Measurements from ENCODE around the gene LGR4. TPM values are rescaled to one million over a fixed set of nuclear protein-coding genes. Genes with fewer than 3 reads are reported as not detected.
A peak's percentile ranks its signal among the peaks of the same experiment; 100 is the strongest.

The LGR4 gene
- total RNA-seq, 1 donor from 2014 or later = 36.2 TPM

DNA sequence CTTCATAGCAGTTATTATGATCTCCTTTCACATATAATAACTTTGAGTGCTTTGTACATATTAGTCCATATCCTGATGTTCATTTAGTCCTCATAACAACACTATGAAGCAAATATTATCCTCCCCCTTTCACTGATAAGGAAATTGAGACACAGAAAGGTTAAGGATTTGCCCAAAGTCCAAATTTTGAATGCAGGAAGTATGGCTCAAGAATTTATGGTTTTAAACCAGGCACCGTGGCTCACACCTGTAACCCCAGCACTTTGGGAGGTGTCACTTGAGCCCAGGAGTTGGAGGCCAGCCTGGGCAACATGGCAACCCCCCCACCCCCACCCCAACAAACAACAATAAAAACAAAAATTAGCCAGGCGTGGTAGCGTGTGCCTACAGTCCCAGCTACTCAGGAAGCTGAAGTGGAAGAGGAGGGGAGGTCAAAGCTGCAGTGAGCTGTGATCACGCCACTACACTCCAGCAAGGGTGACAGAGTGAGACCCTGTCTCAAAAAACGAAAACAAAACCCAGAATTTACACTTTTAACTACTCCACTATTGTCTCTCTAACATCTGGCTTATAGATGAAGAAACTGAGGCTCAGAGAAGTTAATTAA lies 118.1 kb downstream of the LGR4 start:
- Mint-ChIP-seq H3K9me3 (ENCODE audit: low read depth) (no peaks in the 10 kb centered on the region), H3K27me3 (ENCODE audit: low read depth) (no peaks in the 10 kb centered on the region), H3K4me3 (ENCODE audit: unreplicated experiment) (no peak overlapping the region), H3K4me1 (ENCODE audit: low read depth) (peaks cover 35% of the 10 kb centered on the region), H3K27ac (ENCODE audit: unreplicated experiment) (no peak overlapping the region), H3K36me3 (ENCODE audit: low read depth) (peaks cover 2% of the 10 kb centered on the region)
- no peak for DNase-seq (ENCODE audit: low spot score)
- TF ChIP-seq, protein P1, sequence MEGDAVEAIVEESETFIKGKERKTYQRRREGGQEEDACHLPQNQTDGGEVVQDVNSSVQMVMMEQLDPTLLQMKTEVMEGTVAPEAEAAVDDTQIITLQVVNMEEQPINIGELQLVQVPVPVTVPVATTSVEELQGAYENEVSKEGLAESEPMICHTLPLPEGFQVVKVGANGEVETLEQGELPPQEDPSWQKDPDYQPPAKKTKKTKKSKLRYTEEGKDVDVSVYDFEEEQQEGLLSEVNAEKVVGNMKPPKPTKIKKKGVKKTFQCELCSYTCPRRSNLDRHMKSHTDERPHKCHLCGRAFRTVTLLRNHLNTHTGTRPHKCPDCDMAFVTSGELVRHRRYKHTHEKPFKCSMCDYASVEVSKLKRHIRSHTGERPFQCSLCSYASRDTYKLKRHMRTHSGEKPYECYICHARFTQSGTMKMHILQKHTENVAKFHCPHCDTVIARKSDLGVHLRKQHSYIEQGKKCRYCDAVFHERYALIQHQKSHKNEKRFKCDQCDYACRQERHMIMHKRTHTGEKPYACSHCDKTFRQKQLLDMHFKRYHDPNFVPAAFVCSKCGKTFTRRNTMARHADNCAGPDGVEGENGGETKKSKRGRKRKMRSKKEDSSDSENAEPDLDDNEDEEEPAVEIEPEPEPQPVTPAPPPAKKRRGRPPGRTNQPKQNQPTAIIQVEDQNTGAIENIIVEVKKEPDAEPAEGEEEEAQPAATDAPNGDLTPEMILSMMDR (IDR thresholded peaks at IDR 0.05) = no peak

DNA sequence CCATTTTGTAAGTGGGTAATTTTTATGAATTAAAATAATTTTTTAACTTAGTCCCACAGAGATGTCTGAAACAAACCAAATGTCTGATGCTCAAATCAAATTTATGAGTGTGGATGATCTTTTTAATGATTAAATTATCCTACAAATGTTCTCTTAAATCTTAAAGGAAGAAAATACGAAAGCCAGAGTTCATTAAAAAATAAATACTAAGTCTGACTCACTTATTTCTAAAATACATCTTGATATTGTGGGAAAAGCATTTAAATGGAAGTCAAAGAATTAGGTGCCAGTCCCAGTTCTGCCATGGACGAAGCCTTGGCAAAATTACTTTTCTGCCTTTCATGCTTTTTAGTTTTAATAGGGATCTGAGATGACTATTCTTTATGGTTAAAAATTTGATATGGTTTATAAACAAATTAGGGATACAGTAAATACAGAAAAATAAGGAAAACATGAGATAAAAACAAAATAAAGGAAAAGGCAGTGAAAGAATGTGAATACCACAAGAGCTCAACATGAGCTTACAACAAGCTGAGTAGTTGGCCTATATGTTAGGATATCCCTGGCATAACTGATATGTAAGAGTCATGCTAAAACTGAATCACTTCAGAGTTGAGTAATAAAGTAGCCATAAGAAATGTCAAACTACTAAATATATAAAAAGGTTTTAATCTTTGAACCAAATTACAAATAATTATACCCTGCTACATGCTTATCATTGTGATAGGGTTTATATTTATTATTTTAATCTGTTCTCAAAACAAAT lies 118.8 kb downstream of the LGR4 start:
- DNase-seq (ENCODE audit: low spot score) = no peak
- peaks cover 38% of the 10 kb centered on the region for H3K4me1 Mint-ChIP-seq (ENCODE audit: low read depth)
- H3K27ac Mint-ChIP-seq (ENCODE audit: unreplicated experiment) = peak overlapping the region; percentile 81
- H3K36me3 Mint-ChIP-seq (ENCODE audit: low read depth) = peaks cover 2% of the 10 kb centered on the region
- no peaks in the 10 kb centered on the region for H3K9me3 Mint-ChIP-seq (ENCODE audit: low read depth)
- no peaks in the 10 kb centered on the region for H3K27me3 Mint-ChIP-seq (ENCODE audit: low read depth)
- TF ChIP-seq, protein P1 (IDR thresholded peaks at IDR 0.05) = no peak
- no peak overlapping the region for H3K4me3 Mint-ChIP-seq (ENCODE audit: unreplicated experiment)

DNA sequence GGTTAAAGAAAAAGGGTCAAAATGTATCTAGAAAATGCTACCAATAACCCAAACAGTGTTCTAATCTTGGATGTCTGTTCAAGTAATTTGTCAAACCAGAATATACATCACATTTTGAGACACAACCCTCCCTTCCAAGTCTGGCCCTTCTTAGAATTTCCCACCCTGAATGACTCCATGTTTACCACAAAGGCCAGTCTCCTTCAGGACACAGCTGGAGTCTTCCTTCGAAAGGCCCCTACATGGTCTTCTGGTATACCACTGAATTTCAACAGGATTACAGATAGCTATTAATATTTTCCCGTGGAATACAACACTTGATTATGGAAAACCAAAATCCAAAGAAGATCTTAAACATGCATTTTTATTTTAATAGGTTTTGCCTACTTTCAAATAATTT lies 119.8 kb downstream of the LGR4 start:
- Mint-ChIP-seq H3K9me3 (ENCODE audit: low read depth) (no peaks in the 10 kb centered on the region), H3K36me3 (ENCODE audit: low read depth) (peaks cover 2% of the 10 kb centered on the region), H3K27ac (ENCODE audit: unreplicated experiment) (peak overlapping the region; percentile 0), H3K27me3 (ENCODE audit: low read depth) (no peaks in the 10 kb centered on the region), H3K4me1 (ENCODE audit: low read depth) (peaks cover 47% of the 10 kb centered on the region), H3K4me3 (ENCODE audit: unreplicated experiment) (no peak overlapping the region)
- DNase-seq (ENCODE audit: low spot score) = no peak
- TF ChIP-seq, protein P1 (IDR thresholded peaks at IDR 0.05) = no peak

DNA sequence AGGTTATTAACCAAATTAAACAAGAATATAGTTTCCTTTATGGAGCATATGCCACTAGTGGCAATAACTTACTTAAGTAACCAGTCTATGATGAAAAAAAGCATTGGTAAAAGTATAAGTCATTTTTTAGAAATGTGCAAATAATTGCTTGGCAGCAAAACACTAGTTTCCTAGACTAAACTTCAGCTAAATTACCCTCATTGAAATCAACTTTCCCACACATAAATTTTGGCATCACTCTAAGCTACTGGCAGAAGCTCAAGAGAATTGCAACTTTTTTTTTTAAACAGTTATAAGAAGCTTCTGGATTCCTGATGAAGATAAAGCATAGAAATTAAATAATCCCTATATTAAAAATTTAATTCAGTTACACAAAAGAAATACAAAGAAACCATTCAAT lies 122.1 kb downstream of the LGR4 start:
- H3K4me3 Mint-ChIP-seq (ENCODE audit: unreplicated experiment) = no peak overlapping the region
- no peaks in the 10 kb centered on the region for H3K9me3 Mint-ChIP-seq (ENCODE audit: low read depth)
- peaks cover 2% of the 10 kb centered on the region for H3K36me3 Mint-ChIP-seq (ENCODE audit: low read depth)
- no peak for DNase-seq (ENCODE audit: low spot score)
- H3K4me1 Mint-ChIP-seq (ENCODE audit: low read depth) = peaks cover 54% of the 10 kb centered on the region
- H3K27me3 Mint-ChIP-seq (ENCODE audit: low read depth) = no peaks in the 10 kb centered on the region
- H3K27ac Mint-ChIP-seq (ENCODE audit: unreplicated experiment) = peak overlapping the region; percentile 90
- TF ChIP-seq, protein P1 (IDR thresholded peaks at IDR 0.05) = no peak

DNA sequence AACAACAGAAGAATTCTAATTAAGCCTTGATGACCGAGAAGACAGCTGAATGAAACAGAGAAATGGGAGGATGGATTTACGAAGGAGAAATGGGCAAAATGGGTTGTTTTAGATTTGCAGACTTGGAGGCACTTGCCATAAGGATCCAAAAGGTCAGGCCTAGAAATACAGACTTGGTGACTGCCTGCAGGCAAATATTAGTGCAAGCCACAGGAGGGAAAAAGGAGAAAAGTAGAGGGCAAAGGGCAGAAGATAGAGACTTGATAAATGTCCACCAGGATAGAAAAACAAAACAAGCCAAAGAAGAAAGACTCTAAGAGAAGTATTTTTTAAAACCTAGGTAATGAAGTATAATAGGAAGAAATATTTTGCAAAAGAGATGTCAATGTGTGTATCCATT lies 122.7 kb downstream of the LGR4 start:
- H3K27me3 Mint-ChIP-seq (ENCODE audit: low read depth) = no peaks in the 10 kb centered on the region
- peaks cover 54% of the 10 kb centered on the region for H3K4me1 Mint-ChIP-seq (ENCODE audit: low read depth)
- TF ChIP-seq, protein P1 (IDR thresholded peaks at IDR 0.05) = no peak
- peak overlapping the region; percentile 13 for H3K4me3 Mint-ChIP-seq (ENCODE audit: unreplicated experiment)
- no peak for DNase-seq (ENCODE audit: low spot score)
- H3K27ac Mint-ChIP-seq (ENCODE audit: unreplicated experiment) = peak overlapping the region; percentile 90
- H3K9me3 Mint-ChIP-seq (ENCODE audit: low read depth) = no peaks in the 10 kb centered on the region
- H3K36me3 Mint-ChIP-seq (ENCODE audit: low read depth) = peaks cover 2% of the 10 kb centered on the region

All from chondrocyte (in vitro differentiated cells).